Measurements from ENCODE around the gene TARS2.
A peak's percentile ranks its signal among the peaks of the same experiment; 100 is the strongest.

Gene TARS2

DNA sequence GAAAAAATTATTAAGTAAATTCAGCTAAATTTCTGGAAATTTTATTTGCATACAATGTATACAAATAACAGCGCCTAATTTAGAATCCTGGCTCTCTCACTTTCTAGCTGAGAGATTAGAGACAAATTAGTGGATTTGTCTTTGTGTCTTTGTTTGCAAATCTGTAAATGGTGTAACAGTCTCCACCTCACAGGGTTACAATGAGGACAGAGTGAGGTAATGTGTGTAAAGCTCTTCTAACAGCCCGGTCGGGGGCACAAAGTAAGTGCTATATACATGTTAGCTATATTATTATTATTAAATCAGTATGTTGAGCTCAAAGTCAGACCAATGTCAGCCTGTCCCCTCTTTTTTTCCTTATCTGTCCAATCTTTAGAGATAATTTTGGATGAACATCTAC, 57.0 kb downstream of the TARS2 start:
- Mint-ChIP-seq H3K9me3 (no peaks in the 10 kb centered on the region), H3K36me3 (ENCODE audit: low read depth) (no peaks in the 10 kb centered on the region), H3K27ac (no peak overlapping the region), H3K4me3 (no peak overlapping the region), H3K27me3 (peaks cover 12% of the 10 kb centered on the region), H3K4me1 (ENCODE audit: low read depth) (peaks cover 8% of the 10 kb centered on the region)

- no peak overlapping the region for H3K27ac Mint-ChIP-seq
- peaks cover 20% of the 10 kb centered on the region for H3K27me3 Mint-ChIP-seq
- peaks cover 12% of the 10 kb centered on the region for H3K4me1 Mint-ChIP-seq (ENCODE audit: low read depth)
- H3K4me3 Mint-ChIP-seq = no peak overlapping the region
- H3K36me3 Mint-ChIP-seq (ENCODE audit: low read depth) = no peaks in the 10 kb centered on the region
- no peaks in the 10 kb centered on the region for H3K9me3 Mint-ChIP-seq
Observed at GRCh38 chr1:150545486-150546032, 58.3 kb downstream of the TARS2 start.

DNA sequence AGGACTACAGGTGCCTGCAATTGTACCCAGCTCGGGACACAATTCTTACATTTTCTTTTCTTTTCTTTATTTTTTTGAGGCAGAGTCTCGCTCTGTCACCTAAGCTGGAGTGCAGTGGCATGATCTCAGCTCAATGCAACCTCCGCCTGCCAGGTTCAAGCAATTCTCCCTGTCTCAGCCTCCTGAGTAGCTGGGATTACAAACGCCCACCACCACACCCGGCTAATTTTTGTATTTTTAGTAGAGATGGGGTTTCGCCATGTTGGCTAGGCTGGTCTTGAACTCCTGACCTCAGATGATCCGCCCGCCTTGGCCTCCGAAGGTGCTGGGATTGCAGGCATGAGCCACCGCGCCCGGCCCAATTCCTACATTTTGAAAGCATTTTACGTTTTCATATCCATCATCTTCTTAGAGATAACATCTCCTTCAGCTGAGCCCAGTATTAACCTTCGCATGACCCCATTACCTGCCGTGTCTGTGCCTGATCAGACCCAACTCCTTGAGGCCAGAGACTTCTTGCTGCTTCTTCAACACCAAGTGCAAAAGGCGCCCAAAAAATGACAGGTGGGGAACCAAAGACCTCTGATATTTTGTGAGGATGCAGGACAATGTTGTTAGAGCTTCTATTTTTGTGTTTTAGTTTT, 59.2 kb downstream of the TARS2 start:
- Mint-ChIP-seq H3K36me3 (ENCODE audit: low read depth) (no peaks in the 10 kb centered on the region), H3K4me1 (ENCODE audit: low read depth) (peaks cover 20% of the 10 kb centered on the region), H3K4me3 (no peak overlapping the region), H3K9me3 (no peaks in the 10 kb centered on the region), H3K27me3 (peaks cover 29% of the 10 kb centered on the region), H3K27ac (no peak overlapping the region)

- no peak overlapping the region for H3K27ac Mint-ChIP-seq
- H3K36me3 Mint-ChIP-seq (ENCODE audit: low read depth) = no peaks in the 10 kb centered on the region
- peaks cover 33% of the 10 kb centered on the region for H3K4me1 Mint-ChIP-seq (ENCODE audit: low read depth)
- H3K4me3 Mint-ChIP-seq = peak overlapping the region; percentile 79
- H3K9me3 Mint-ChIP-seq = no peaks in the 10 kb centered on the region
- H3K27me3 Mint-ChIP-seq = peaks cover 36% of the 10 kb centered on the region
Observed at GRCh38 chr1:150548324-150548631, 61.1 kb downstream of the TARS2 start.

DNA sequence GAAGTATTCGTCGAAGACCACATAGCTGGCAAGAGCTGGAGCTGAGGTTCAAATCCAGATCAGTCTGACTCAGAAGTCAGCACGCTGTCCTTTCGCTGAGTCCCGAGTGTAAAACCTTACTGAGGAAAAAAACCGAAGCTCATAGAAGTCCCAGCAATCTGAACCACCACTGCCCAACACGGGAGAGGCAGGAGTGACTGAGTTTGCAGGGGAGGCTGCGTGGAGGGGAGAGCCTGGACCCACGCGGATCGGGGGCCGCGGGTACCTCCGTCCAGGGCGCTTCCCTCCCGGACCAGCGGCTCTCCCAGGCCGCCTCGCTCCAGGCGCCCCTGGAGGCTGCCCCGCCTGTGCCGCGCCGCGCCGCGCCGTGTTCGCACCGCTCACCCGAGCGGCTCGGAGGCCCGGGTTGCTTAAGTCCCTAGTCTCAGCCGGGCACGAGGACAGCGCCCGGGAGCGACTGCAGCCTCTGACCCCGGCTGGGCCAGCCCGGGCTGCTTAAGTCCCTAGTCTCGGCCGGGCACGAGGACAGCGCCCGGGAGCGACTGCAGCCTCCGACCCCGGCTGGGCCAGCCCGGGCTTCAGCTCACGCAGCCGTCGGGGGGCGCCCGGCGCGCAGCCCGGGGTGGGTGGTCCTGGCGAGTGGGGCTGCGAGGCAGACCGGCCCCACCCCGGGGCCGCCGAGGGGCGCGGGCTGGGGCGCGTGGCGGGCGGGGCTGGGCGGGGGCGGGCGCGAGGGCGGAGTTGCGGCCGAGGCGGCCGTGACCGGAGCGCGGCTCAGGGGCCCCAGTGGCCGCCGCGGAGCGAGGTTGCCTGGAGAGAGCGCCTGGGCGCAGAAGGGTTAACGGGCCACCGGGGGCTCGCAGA, 61.6 kb downstream of the TARS2 start, which contains the start of gene ADAMTSL4:
TSS of gene ADAMTSL4 (plus strand) at position 777 of the 864 bp plus-strand sequence. CDS start 2,881 bp downstream, outside the sequence.
- H3K9me3 Mint-ChIP-seq = no peaks in the 10 kb centered on the region
- H3K4me3 Mint-ChIP-seq = peak within 1 kb of the TSS; percentile 79
- H3K27ac Mint-ChIP-seq = no peak within 1 kb of the TSS
- no peaks in the 10 kb centered on the region for H3K36me3 Mint-ChIP-seq (ENCODE audit: low read depth)
- peaks cover 36% of the 10 kb centered on the region for H3K27me3 Mint-ChIP-seq
- H3K4me1 Mint-ChIP-seq (ENCODE audit: low read depth) = peaks cover 33% of the 10 kb centered on the region

DNA sequence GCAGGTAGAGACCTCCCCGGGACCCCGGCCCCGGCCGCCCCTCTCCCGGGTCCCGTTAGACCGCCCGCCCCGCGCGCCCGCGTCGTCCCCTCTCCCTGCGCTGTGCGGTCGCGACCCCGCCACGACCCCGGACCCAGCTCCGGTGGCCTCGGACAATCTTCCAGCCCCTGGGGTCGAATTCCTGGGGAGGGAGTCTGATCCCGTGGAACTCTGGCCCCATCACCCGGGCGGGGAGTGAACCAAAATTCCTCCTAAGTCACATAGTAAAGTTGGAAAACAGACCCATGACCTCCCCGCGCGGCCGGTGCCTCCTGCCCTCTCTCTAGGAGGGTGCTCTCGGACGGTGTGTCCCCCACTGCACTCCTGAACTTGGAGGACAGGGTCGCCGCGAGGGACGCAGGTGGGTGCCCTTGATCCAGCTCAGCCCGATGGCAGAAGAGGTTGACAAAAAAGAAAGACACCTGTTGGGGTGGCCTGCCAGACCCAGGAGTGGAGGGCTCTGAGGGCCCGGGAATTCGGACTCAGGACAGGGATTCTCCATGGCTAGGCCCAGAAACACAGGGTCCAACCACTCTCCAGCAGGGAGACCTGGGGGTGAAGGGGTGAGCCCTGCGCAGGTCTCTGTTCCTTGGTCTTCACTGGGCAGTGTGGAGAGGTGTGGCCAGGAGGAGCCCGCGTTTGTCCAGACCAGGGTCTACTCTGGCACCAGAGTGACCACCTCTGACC, 62.4 kb downstream of the TARS2 start:
- peaks cover 33% of the 10 kb centered on the region for H3K4me1 Mint-ChIP-seq (ENCODE audit: low read depth)
- peak overlapping the region; percentile 71 for H3K4me3 Mint-ChIP-seq
- no peaks in the 10 kb centered on the region for H3K9me3 Mint-ChIP-seq
- no peaks in the 10 kb centered on the region for H3K36me3 Mint-ChIP-seq (ENCODE audit: low read depth)
- no peak overlapping the region for H3K27ac Mint-ChIP-seq
- peaks cover 36% of the 10 kb centered on the region for H3K27me3 Mint-ChIP-seq

GRCh38 chr1:150550222-150551050, 63.2 kb downstream of the TARS2 start:
- H3K36me3 Mint-ChIP-seq (ENCODE audit: low read depth) = no peaks in the 10 kb centered on the region
- no peak overlapping the region for H3K4me3 Mint-ChIP-seq
- H3K27me3 Mint-ChIP-seq = peaks cover 36% of the 10 kb centered on the region
- H3K27ac Mint-ChIP-seq = no peak overlapping the region
- peaks cover 30% of the 10 kb centered on the region for H3K4me1 Mint-ChIP-seq (ENCODE audit: low read depth)
- no peaks in the 10 kb centered on the region for H3K9me3 Mint-ChIP-seq

DNA sequence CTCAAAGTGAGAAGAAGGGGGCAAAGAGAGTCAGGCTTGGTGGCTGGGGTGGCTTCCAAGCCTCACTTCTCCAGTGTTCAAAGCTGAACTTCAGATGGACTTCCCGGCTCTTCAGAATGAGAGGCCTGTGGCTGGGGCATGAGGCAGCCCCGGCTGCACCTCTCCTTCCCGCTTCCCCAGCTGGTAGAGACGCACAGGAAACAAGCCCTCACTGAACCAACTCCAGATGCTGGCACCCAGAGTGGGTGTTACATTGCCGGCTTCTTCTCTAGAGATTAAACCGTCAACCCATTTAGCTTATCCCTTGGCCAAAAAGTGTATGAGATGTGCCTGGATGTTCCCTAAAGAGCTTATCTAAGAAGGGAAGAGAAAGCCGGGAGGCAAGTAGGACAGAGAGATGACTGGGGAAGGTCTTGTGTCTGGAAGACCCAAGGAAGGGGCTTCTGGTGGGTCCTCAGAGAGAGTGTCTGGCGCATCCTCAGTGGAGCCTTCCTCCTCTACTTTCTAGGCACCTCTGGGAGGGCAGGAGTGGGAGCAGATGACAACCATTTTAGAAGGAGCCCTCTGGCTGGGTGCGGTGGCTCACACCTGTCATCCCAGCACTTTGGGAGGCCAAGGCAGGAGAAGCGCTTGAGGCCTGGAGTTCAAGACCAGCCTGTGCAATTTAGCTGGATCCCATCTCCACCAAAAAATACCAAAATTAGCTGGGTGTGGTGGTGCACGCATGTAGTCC, 64.0 kb downstream of the TARS2 start:
- no peak overlapping the region for H3K27ac Mint-ChIP-seq
- H3K4me3 Mint-ChIP-seq = no peak overlapping the region
- H3K36me3 Mint-ChIP-seq (ENCODE audit: low read depth) = no peaks in the 10 kb centered on the region

GRCh38 chr1:150551784-150552127, 64.5 kb downstream of the TARS2 start:
- Mint-ChIP-seq H3K27ac (no peak overlapping the region), H3K4me1 (ENCODE audit: low read depth) (peaks cover 29% of the 10 kb centered on the region), H3K9me3 (no peaks in the 10 kb centered on the region), H3K4me3 (no peak overlapping the region), H3K27me3 (peaks cover 31% of the 10 kb centered on the region), H3K36me3 (ENCODE audit: low read depth) (no peaks in the 10 kb centered on the region)

More for the DNA sequence above, 64.0 kb downstream of the TARS2 start:
- H3K9me3 Mint-ChIP-seq = no peaks in the 10 kb centered on the region
- H3K4me1 Mint-ChIP-seq (ENCODE audit: low read depth) = peaks cover 29% of the 10 kb centered on the region
- peaks cover 36% of the 10 kb centered on the region for H3K27me3 Mint-ChIP-seq

- no peaks in the 10 kb centered on the region for H3K9me3 Mint-ChIP-seq
- H3K36me3 Mint-ChIP-seq (ENCODE audit: low read depth) = no peaks in the 10 kb centered on the region
- peaks cover 29% of the 10 kb centered on the region for H3K4me1 Mint-ChIP-seq (ENCODE audit: low read depth)
- H3K4me3 Mint-ChIP-seq = no peak overlapping the region
- H3K27ac Mint-ChIP-seq = no peak overlapping the region
- peaks cover 27% of the 10 kb centered on the region for H3K27me3 Mint-ChIP-seq
Observed at GRCh38 chr1:150552128-150552910, 65.1 kb downstream of the TARS2 start.

GRCh38 chr1:150552911-150553289, 65.7 kb downstream of the TARS2 start:
- no peak overlapping the region for H3K4me3 Mint-ChIP-seq
- no peaks in the 10 kb centered on the region for H3K36me3 Mint-ChIP-seq (ENCODE audit: low read depth)
- H3K4me1 Mint-ChIP-seq (ENCODE audit: low read depth) = peaks cover 29% of the 10 kb centered on the region
- no peaks in the 10 kb centered on the region for H3K9me3 Mint-ChIP-seq
- H3K27ac Mint-ChIP-seq = no peak overlapping the region
- peaks cover 27% of the 10 kb centered on the region for H3K27me3 Mint-ChIP-seq

- Mint-ChIP-seq H3K27me3 (peaks cover 24% of the 10 kb centered on the region), H3K4me3 (no peak overlapping the region), H3K4me1 (ENCODE audit: low read depth) (peaks cover 26% of the 10 kb centered on the region), H3K36me3 (ENCODE audit: low read depth) (no peaks in the 10 kb centered on the region), H3K27ac (no peak overlapping the region), H3K9me3 (no peaks in the 10 kb centered on the region)
Observed at GRCh38 chr1:150553392-150554085, 66.3 kb downstream of the TARS2 start.

DNA sequence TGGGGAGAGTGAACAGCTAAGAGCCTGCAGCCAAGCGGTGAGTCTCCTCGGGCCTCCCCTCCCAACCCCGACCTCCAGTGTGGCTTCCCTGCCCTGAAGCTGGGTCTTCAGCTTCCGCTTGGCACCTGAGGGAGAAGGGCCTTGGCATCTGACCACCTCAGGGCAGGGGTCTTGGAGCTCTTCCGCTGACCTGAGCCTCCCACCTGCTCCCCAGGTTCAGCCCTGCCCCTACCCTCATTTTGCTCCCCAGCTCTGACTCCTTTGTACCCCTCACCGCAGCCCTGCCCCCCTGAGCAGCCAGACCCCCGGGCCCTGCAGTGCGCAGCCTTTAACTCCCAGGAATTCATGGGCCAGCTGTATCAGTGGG, 66.8 kb downstream of the TARS2 start:
- H3K4me1 Mint-ChIP-seq (ENCODE audit: low read depth) = peaks cover 25% of the 10 kb centered on the region
- peaks cover 24% of the 10 kb centered on the region for H3K27me3 Mint-ChIP-seq
- H3K27ac Mint-ChIP-seq = no peak overlapping the region
- no peak overlapping the region for H3K4me3 Mint-ChIP-seq
- H3K36me3 Mint-ChIP-seq (ENCODE audit: low read depth) = no peaks in the 10 kb centered on the region
- H3K9me3 Mint-ChIP-seq = no peaks in the 10 kb centered on the region
